Daoy (cell line): ENCODE data around the gene SETD4. TPM values are rescaled to one million over a fixed set of nuclear protein-coding genes. Genes with fewer than 3 reads are reported as not detected.
A peak's percentile ranks its signal among the peaks of the same experiment; 100 is the strongest.

Experiments
- DNase-seq: peaks from one replicate; pipeline ENCODE4 v3.0.0-alpha.2; 2015; ENCODE audit warnings: low read depth
- total RNA-seq: library from RNA; depleted of rRNA; stranded (reverse); fragments of >200 nt; shearing (Covaris generic); gene quantifications from 2 replicates; pipeline ENCODE4 v1.2.3, GENCODE V29; 2014

The SETD4 gene
- total RNA-seq, 1 experiment from 2014 or later = 25.8 TPM

DNA sequence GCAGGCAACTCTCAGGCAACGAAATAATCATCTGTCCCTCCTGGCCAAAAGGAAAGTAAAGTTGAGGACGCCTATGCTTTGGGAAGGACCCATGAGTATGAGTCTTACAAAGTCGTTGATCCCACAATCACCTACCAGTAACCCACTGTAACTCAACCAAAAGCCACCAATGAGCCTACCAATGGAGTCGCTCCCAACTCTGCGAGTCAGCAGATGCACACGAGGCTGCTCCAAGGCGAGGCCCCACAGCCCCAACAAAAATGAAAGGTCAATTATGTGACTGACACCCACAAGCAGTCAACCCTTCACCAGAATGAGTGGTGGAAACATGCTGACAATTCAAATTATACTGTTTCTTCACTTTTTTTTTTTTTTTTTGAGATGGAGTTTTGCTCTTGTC lies 12.0 kb downstream of the SETD4 start:
- DNase-seq = no peak

DNA sequence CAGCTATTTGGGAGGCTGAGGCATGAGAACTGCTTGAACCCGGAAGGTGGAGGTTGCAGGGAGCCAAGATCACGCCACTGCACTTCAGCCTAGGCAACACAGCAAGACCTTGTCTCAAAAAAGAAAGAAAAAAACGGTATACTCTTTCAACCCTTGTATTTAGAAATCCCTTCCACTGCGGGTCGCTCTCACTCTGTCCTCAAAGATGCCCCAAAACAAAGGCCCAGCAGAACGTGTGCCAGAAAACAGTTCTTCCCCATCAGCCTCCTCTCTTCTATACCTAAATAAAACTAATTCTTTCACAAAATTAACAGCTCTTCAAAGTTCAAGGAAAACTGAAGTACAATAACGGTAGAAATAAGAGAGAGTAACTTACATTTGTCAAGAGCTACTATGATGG lies 13.2 kb downstream of the SETD4 start:
- no peak for DNase-seq

DNA sequence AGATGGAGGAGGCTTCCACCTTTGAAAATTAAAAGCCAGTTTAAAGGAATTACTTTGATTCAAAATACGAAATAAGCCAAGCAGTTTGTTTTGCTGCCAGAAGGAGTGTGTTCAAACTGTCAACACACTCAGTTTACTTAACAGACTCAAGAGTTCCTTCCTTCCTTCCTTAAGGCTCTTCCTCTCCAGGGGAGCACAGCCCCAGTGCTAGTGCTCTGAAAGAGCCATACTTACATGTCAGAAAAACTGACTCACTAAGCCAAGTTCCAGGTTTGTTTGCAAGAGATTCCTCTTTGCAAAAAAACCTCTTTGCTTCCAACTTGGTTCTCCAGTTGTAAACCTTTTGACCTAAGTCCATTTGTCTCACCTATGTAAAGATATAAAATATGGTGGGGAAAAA lies 14.3 kb downstream of the SETD4 start:
- DNase-seq = no peak

- no peak for DNase-seq
These were observed 16.3 kb downstream of the SETD4 start for GRCh38 chr21:36044056-36044455.

GRCh38 chr21:36041910-36042309 lies 18.4 kb downstream of the SETD4 start:
- no peak for DNase-seq

GRCh38 chr21:36040389-36040788 lies 19.9 kb downstream of the SETD4 start:
- no peak for DNase-seq

DNA sequence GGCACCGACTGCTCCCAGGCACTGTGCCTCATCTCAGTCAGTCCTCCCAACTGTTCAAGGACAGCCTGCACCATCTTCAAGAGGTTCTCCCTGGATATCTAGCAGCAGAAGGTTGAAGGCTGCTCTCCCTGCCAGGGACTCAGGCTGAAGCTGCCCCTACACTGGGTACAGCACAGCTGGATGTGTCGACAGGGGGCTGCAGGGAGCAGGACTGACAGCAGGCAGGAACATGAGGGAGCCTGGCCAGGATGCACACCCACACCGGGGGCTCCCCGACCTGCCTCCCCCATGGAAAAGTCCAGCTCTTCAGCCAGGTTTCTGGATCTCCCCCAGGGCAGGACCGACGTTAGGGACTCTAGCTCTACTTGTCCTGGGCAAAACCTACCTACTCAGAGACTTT lies 20.5 kb downstream of the SETD4 start:
- no peak for DNase-seq

- no peak for DNase-seq
These were observed 21.4 kb downstream of the SETD4 start for GRCh38 chr21:36038701-36039497.

- no peak for DNase-seq
These were observed 24.9 kb downstream of the SETD4 start for GRCh38 chr21:36035381-36035791.

DNA sequence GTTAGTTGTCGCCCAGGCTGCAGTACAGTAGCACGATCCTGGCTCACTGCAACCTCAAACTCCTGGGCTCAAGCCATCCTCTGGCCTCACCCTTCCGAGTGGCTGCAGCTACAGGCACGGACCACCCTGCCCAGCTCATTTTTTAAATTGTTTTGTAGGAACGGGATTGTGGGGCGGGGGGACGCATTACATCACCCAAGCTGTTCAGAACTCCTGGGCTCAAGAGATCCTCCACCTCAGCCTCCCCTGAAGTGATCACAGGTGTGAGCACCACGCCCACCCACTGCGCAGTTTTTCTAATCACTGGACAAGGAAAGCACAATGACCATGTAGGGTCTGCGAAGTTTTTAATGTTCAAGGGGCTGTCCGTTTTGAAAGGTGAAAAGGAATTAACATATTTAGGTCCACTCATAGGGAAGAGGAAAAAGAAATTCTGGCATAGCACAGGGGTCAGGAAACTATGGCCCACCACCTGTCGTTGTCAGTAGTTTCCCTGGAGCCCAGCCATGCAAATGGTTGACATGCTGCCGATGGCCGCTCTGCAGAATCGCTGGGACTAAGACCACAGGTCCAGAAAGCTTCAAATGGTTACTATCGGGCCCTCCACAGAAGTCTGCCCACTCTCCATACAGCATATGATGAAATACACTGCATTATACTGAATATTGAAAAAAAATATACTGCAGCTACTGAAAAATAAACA lies 26.0 kb downstream of the SETD4 start:
- no peak for DNase-seq

- no peak for DNase-seq
These were observed 27.5 kb downstream of the SETD4 start for GRCh38 chr21:36032647-36033406.

GRCh38 chr21:36030581-36031189 lies 29.6 kb downstream of the SETD4 start:
- peak; percentile 34 for DNase-seq

DNA sequence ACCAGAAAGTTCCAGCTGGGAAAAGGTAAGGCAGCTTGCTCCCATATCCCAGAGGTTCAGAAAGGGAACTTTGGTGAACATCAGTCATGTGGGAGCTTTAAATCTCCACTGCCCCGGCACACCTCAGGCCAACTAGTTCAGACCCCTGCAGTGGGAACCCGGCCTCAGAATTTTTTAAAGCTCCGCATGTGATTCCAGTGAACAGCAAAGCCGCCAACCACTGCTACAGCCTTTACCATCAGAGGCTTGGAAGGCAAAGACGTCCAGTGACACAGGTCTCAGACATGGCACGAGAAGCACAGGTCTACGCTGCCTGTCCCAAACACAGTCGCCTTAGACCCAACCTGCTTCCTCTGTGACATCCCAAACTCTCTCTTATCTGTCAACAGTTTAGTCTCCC lies 31.0 kb downstream of the SETD4 start:
- DNase-seq = no peak

GRCh38 chr21:36028127-36029069 lies 31.9 kb downstream of the SETD4 start:
- DNase-seq = peak; percentile 83

DNA sequence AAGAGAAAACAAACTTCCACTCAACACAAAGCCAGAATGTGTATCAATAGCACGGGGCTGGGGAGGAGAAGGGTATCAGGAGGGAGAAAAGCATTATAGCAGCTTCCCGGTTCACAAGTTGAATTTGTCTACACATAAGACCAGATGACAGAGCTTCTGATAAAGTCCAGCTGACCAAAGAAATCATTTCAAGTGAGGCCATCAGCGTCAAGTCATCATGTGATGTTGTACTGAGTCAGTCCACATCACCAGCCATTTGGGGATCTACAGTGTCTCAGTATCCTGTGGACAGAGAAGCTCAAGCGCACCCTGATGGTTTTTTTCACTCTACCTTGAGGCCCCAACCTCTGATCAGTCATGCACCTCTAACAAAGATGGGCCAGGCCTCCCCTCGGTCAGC lies 33.0 kb downstream of the SETD4 start:
- peak; percentile 26 for DNase-seq

GRCh38 chr21:36024782-36025181 lies 35.5 kb downstream of the SETD4 start:
- DNase-seq = no peak

DNA sequence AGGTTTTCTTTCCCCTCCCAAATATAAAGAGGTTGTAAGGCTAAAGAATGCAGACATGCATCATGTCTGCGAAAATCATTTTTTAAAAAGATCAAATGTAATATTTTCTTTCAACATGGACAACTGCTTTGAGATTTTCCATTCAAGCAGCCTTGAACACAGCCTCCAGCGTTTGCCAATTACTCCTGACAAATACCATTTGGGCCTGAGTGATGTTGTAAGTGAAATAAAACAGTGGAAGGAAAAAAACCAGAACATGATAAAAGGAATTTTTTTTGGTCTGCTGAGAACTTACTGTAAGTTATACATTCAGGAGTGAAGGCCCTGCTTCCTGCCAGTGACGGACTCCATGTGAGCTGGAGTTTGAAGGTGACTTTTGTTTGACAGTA lies 37.2 kb downstream of the SETD4 start:
- DNase-seq = no peak

DNA sequence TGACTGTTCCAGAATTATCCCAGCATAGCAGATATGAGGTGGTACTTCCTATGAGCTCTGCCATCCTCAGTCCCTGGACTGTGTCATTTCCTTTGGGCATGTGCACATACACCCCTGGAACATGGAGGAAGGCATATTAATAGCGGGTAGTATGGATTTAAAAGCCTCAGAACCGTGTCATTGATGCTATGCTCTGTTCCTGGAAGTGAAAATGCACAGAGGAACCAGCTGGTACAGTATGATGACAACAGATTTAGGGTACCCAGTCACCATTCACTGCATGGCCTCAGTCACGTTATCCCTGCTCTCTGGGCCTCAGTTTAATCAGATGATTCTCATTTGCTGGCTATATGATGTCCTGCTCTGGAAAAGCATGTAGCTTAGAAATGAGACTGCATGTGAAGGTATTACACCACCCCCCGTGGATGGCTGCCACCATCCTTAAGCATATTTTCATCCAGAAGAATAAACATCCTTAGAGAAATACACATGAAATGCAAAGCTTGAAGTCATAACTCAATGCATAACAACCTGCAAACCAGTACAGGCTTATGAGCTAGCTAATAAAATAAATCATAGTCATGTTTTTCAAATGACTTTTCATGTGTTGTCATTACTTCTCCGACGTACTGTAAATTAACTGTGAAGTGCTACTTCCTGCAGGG lies 37.8 kb downstream of the SETD4 start:
- DNase-seq = no peak

- DNase-seq = no peak
These were observed 39.0 kb downstream of the SETD4 start for GRCh38 chr21:36021251-36021837.

DNA sequence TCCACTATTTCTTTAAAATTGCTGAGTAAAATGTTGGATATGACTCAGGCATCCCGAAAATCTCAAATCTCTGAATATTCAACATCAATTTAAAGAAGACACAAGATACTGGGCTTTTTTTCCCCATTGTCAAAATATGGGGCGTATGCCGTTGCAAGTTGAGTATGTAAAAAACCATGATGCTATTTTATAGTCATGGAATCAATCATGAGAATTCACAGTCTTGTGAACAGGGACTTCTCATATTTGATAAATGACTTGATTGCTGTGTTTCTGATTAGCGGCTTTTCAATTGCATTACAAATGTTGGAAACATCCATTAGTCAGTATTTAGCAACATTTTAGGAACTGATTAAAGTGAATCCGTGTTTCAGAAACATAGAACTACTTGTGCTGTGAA lies 45.3 kb downstream of the SETD4 start:
- DNase-seq = no peak
